ENCODE data around the gene ASPA. TPM values are rescaled to one million over a fixed set of nuclear protein-coding genes. Genes with fewer than 3 reads are reported as not detected.

ASPA gene
- total and polyA plus RNA-seq, 7 donors, result 0.69 to 8.0 (median 1.2) TPM

DNA sequence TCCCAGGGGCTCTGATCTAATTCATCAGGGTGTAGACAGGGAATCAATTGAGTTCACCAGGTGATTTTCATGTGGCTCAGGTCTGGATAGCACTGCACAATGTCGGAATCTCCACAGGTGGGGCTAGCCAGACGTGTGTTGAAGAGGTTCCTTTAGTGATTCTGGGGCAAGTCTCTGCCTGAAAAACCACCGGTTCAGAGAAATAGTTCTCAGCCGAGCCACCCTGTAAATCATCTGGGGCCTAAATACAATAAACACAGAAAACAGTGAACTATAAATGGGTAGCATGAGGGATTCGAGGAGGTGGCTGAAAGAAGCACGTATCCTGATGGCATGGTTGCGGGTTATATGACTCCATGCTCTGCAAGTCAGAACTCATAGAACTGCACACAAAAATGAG, 21.3 kb downstream of the ASPA start:
- no peaks in the 10 kb centered on the region for H3K27me3 ChIP-seq
- H3K9me3 ChIP-seq, result no peaks in the 10 kb centered on the region
- no peak for TF ChIP-seq EP300 (IDR thresholded peaks at IDR 0.05)
- TF ChIP-seq, protein P1, sequence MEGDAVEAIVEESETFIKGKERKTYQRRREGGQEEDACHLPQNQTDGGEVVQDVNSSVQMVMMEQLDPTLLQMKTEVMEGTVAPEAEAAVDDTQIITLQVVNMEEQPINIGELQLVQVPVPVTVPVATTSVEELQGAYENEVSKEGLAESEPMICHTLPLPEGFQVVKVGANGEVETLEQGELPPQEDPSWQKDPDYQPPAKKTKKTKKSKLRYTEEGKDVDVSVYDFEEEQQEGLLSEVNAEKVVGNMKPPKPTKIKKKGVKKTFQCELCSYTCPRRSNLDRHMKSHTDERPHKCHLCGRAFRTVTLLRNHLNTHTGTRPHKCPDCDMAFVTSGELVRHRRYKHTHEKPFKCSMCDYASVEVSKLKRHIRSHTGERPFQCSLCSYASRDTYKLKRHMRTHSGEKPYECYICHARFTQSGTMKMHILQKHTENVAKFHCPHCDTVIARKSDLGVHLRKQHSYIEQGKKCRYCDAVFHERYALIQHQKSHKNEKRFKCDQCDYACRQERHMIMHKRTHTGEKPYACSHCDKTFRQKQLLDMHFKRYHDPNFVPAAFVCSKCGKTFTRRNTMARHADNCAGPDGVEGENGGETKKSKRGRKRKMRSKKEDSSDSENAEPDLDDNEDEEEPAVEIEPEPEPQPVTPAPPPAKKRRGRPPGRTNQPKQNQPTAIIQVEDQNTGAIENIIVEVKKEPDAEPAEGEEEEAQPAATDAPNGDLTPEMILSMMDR (IDR thresholded peaks at IDR 0.05), result no peak
- intact Hi-C loops (cut with DNase I), result no loop called here
- H3K4me1 ChIP-seq, result no peaks in the 10 kb centered on the region
- 85 to 89% methylated on average over 7 of the region's 7 CpGs for WGBS, 2 donors
- H3K36me3 ChIP-seq, result no peaks in the 10 kb centered on the region
- no peak overlapping the region for H3K27ac ChIP-seq
- no peak overlapping the region for H3K4me3 ChIP-seq
- peak; percentile 6 for DNase-seq

DNA sequence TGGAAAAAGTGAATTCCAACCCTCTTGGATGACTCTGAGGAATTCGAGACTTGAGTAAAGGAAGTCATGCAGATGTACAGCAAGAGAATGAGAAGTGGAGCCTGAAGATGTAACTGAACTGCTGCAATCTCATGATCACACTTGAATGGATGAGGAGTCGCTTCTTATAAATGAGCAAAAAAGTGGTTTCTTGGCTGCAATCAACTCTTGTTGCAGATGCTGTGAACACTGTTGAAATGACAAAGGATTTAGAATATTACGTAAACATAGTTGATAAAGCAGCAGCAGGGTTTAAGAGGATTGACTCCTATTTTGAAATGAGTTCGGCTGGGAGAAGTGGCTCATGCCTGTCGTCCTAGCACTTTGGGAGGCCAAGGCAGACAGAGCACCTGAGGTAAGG, 25.5 kb downstream of the ASPA start:
- H3K4me3 ChIP-seq, result no peak overlapping the region
- H3K27ac ChIP-seq, result no peak overlapping the region
- no peak for DNase-seq
- 71 to 77% methylated on average over 5 of the region's 5 CpGs for WGBS, 2 donors
- TF ChIP-seq POLR2A (IDR thresholded peaks at IDR 0.05) (no peak), POLR2AphosphoS5 (IDR thresholded peaks at IDR 0.05) (no peak), EP300 (IDR thresholded peaks at IDR 0.05) (no peak)
- TF ChIP-seq, protein P1 (IDR thresholded peaks at IDR 0.05), result no peak
- H3K9me3 ChIP-seq, result no peaks in the 10 kb centered on the region
- intact Hi-C loops (cut with DNase I), result no loop called here
- no peaks in the 10 kb centered on the region for H3K27me3 ChIP-seq
- no peaks in the 10 kb centered on the region for H3K36me3 ChIP-seq
- H3K4me1 ChIP-seq, result no peaks in the 10 kb centered on the region

DNA sequence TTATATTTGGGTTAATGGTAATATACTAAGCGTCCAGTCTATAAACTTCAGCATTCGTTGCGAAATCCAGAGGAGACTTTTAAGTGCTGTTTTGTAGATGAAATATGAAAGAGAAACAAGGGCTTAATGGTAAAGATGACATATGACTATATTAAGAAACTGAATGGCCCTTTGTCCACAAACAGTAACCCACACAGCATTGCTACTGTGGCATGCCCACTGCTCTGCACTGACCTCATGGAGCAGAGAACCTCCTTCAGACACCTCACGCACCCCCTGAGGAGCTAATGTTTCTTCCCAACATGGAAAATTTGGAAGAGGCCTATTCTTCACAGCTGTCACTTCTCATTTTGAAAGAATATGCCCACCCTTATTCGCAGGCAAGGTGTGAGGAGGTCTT, 26.7 kb downstream of the ASPA start:
- Histone ChIP-seq H3K27me3 (no peaks in the 10 kb centered on the region), H3K4me3 (no peak overlapping the region), H3K27ac (peak overlapping the region in 2 of 4 donors; percentile 8 to 19), H3K9me3 (no peaks in the 10 kb centered on the region), H3K36me3 (no peaks in the 10 kb centered on the region), H3K4me1 (no peaks in the 10 kb centered on the region)
- intact Hi-C loops (cut with DNase I), result no loop called here
- TF ChIP-seq EP300 (IDR thresholded peaks at IDR 0.05) (no peak), POLR2AphosphoS5 (IDR thresholded peaks at IDR 0.05) (no peak), POLR2A (IDR thresholded peaks at IDR 0.05) (no peak)
- TF ChIP-seq, protein P1 (IDR thresholded peaks at IDR 0.05), result no peak
- no peak for DNase-seq
- 70 to 71% methylated on average over 5 of the region's 5 CpGs for WGBS, 2 donors

DNA sequence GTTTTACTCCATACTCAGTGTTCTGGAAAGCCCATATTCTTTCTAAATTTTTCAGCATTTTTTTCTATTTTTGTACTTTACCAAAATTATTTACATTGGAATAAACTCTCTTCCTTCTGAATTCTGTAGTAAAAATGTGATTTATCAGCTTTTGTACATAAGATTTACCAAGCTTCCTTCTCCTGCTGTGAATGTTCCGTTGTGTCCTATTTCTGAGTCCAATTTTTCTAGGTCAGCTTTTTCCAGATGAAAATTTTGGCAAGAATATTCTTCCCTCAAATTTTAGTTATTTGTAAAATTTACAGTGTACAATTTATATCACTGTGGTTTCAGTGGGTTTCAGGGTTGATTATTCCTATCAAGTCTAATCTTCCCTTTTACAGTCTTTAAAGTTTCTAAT, 27.5 kb downstream of the ASPA start:
- Histone ChIP-seq H3K27me3 (no peaks in the 10 kb centered on the region), H3K9me3 (no peaks in the 10 kb centered on the region), H3K36me3 (no peaks in the 10 kb centered on the region), H3K4me1 (no peaks in the 10 kb centered on the region), H3K4me3 (no peak overlapping the region), H3K27ac (peak overlapping the region in 1 of 4 donors; percentile 19)
- TF ChIP-seq EP300 (IDR thresholded peaks at IDR 0.05) (no peak), POLR2A (IDR thresholded peaks at IDR 0.05) (no peak), POLR2AphosphoS5 (IDR thresholded peaks at IDR 0.05) (no peak)
- TF ChIP-seq, protein P1 (IDR thresholded peaks at IDR 0.05), result no peak
- intact Hi-C loops (cut with DNase I), result no loop called here
- no peak for DNase-seq
- WGBS, 2 donors, result 79 to 88% methylated on average over 1 of the region's 1 CpG

DNA sequence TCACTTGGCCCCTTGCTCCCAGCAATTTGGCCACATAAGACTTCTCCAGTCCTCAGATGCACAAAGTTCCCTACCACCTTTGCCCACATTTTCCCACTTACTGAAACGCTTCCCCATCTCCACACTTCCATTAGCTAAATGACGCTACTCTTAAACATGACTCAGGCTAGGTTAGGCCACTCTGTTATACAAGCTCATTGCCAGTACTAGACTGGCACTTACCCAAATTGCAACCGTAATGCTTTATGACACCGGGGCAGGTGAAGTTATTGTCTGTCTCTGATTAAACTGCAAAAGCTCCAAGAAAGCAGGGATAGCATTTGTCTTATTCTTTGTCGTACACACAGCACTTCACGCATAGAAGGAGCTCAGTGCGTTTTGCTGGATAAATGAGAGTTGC, 29.2 kb downstream of the ASPA start:
- Histone ChIP-seq H3K4me1 (no peaks in the 10 kb centered on the region), H3K27ac (no peak overlapping the region), H3K4me3 (no peak overlapping the region), H3K27me3 (no peaks in the 10 kb centered on the region), H3K9me3 (no peaks in the 10 kb centered on the region), H3K36me3 (no peaks in the 10 kb centered on the region)
- TF ChIP-seq POLR2A (IDR thresholded peaks at IDR 0.05), result no peak
- TF ChIP-seq POLR2AphosphoS5 (IDR thresholded peaks at IDR 0.05), result no peak
- TF ChIP-seq EP300 (IDR thresholded peaks at IDR 0.05), result no peak
- TF ChIP-seq, protein P1 (IDR thresholded peaks at IDR 0.05), result no peak
- 25 to 71% methylated on average over 7 of the region's 7 CpGs for WGBS, 2 donors
- intact Hi-C loops (cut with DNase I), result no loop called here
- DNase-seq, result no peak

All from sigmoid colon (tissue), 7 donors.